ENCODE measurements around the gene MCC. TPM values are rescaled to one million over a fixed set of nuclear protein-coding genes. Genes with fewer than 3 reads are reported as not detected.

MCC gene
- 10 to 100 TPM; 12.7 to 22.2 (median 15.2) TPM for polyA plus RNA-seq (ENCODE audit: insufficient read length in 10 of 10)
- long read RNA-seq, donor 1, full-length matches to known transcripts, result 2 of 2 reads
- long read RNA-seq, donor 1, partial matches to known transcripts, result 0 of 2 reads
- long read RNA-seq, donor 1, other reads (novel, unspliced or antisense), result 0 of 2 reads
- long read RNA-seq, donor 2, result 0 reads
- long read RNA-seq, donor 3, result 0 reads
- long read RNA-seq, donor 4, full-length matches to known transcripts, result 2 of 2 reads
- long read RNA-seq, donor 4, partial matches to known transcripts, result 0 of 2 reads
- long read RNA-seq, donor 4, other reads (novel, unspliced or antisense), result 0 of 2 reads
- long read RNA-seq, donor 5, full-length matches to known transcripts, result 1 of 1 reads
- long read RNA-seq, donor 5, partial matches to known transcripts, result 0 of 1 reads
- long read RNA-seq, donor 5, other reads (novel, unspliced or antisense), result 0 of 1 reads
- long read RNA-seq, donor 6, full-length matches to known transcripts, result 1 of 1 reads
- long read RNA-seq, donor 6, partial matches to known transcripts, result 0 of 1 reads
- long read RNA-seq, donor 6, other reads (novel, unspliced or antisense), result 0 of 1 reads
- long read RNA-seq, donor 7, full-length matches to known transcripts, result 2 of 2 reads
- long read RNA-seq, donor 7, partial matches to known transcripts, result 0 of 2 reads
- long read RNA-seq, donor 7, other reads (novel, unspliced or antisense), result 0 of 2 reads
- long read RNA-seq, donor 8, partial matches to known transcripts, result 0 of 1 reads
- long read RNA-seq, donor 8, other reads (novel, unspliced or antisense), result 0 of 1 reads
- long read RNA-seq, donor 9, result 0 reads

- DNase-seq, result peak; percentile 78 to 89 (median 79)
Observed at GRCh38 chr5:113487781-113488644, at the start of gene MCC. TSS of gene MCC (minus strand) at chr5:113488453.

- no peak for DNase-seq
Observed at GRCh38 chr5:113531481-113532159, 43.4 kb upstream of the MCC start.

GRCh38 chr5:113527746-113528145 is 39.5 kb upstream of the MCC start:
- no peak for DNase-seq

- no peak for DNase-seq
Observed at GRCh38 chr5:113526421-113526820, 38.2 kb upstream of the MCC start.

- no peak for DNase-seq
Observed at GRCh38 chr5:113524927-113525326, 36.7 kb upstream of the MCC start.

GRCh38 chr5:113523168-113523567 is 34.9 kb upstream of the MCC start:
- no peak for DNase-seq

- DNase-seq, result no peak
Observed at GRCh38 chr5:113520899-113521298, 32.6 kb upstream of the MCC start.

GRCh38 chr5:113520429-113520828 is 32.2 kb upstream of the MCC start:
- no peak for DNase-seq

GRCh38 chr5:113519412-113519811 is 31.2 kb upstream of the MCC start:
- DNase-seq, result no peak

GRCh38 chr5:113518884-113519283 is 30.6 kb upstream of the MCC start:
- no peak for DNase-seq

- no peak for DNase-seq
Observed at GRCh38 chr5:113514289-113514635, 26.0 kb upstream of the MCC start.

GRCh38 chr5:113513384-113514288 is 25.4 kb upstream of the MCC start, which contains the start of gene YTHDC2:
TSS of gene YTHDC2 (plus strand) at chr5:113513694. CDS start at chr5:113513896, 202 bp downstream.
- peak; percentile 85 to 97 (median 92) for DNase-seq

GRCh38 chr5:113512341-113512740 is 24.1 kb upstream of the MCC start:
- DNase-seq, result no peak

- peak in 1 of 3 donors; percentile 59 for DNase-seq
Observed at GRCh38 chr5:113510836-113511451, 22.7 kb upstream of the MCC start.

GRCh38 chr5:113508756-113509155 is 20.5 kb upstream of the MCC start:
- no peak for DNase-seq

GRCh38 chr5:113507601-113508000 is 19.3 kb upstream of the MCC start:
- no peak for DNase-seq

GRCh38 chr5:113505181-113505580 is 16.9 kb upstream of the MCC start:
- DNase-seq, result no peak

GRCh38 chr5:113503146-113503545 is 14.9 kb upstream of the MCC start:
- DNase-seq, result no peak

- DNase-seq, result no peak
Observed at GRCh38 chr5:113502073-113502472, 13.8 kb upstream of the MCC start.

GRCh38 chr5:113495422-113495841 is 7.2 kb upstream of the MCC start:
- no peak for DNase-seq

All from muscle of back (tissue), 13 donors.